ENCODE measurements around the gene STPG1.

The STPG1 gene

DNA sequence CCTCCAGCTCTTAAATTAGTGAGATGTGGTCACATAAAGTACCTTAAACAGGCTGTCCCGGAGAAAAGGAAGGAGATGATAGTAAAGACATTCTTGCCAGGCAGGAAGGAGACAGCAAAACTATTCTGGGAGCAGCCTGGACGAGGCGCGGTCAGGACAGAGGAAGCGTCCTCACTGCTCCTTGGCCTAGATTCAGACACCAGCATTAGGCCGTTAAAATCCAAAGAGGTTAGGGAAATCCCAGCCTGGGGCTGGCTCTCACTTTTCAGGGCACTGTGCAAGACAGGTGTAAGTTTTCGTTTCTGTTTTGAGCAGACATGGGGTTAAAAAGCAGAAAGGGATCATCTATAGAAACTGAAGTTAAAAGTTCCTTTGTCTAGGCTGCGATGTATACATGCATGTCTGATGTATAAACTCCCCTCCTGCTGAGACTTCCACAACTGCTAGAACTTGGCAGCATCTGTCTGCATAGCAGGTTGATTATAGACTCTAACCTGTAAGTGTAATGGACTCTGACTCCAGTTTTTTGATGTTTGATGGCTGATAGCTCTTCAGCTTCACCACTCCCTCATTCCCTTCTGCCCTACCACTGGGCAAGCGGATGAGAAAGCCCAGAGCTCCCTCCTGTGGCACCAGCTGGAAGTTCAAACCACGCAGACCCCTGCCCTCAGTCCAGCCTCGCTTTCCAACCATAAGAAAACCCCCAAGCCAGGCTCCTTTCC, 21.5 kb downstream of the STPG1 start:
- peaks cover 0 to 15% of the 10 kb centered on the region in 2 donors for H3K27me3 ChIP-seq
- TF ChIP-seq, protein P1, sequence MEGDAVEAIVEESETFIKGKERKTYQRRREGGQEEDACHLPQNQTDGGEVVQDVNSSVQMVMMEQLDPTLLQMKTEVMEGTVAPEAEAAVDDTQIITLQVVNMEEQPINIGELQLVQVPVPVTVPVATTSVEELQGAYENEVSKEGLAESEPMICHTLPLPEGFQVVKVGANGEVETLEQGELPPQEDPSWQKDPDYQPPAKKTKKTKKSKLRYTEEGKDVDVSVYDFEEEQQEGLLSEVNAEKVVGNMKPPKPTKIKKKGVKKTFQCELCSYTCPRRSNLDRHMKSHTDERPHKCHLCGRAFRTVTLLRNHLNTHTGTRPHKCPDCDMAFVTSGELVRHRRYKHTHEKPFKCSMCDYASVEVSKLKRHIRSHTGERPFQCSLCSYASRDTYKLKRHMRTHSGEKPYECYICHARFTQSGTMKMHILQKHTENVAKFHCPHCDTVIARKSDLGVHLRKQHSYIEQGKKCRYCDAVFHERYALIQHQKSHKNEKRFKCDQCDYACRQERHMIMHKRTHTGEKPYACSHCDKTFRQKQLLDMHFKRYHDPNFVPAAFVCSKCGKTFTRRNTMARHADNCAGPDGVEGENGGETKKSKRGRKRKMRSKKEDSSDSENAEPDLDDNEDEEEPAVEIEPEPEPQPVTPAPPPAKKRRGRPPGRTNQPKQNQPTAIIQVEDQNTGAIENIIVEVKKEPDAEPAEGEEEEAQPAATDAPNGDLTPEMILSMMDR (IDR thresholded peaks at IDR 0.05): peak; percentile 50 to 55
- peak overlapping the region; percentile 42 to 53 for H3K27ac ChIP-seq
- DNase-seq: peak; percentile 37 to 75
- intact Hi-C loops (cut with DNase I; ENCODE audit: low total_unique reads): loop anchor here (2.0 kb wide), 1 partner anchor 193 kb away; no protein-coding TSS in a partner anchor
- no peak overlapping the region for H3K4me3 ChIP-seq
- no peaks in the 10 kb centered on the region for H3K9me3 ChIP-seq
- H3K4me1 ChIP-seq: peaks cover 0 to 4% (median 0%) of the 10 kb centered on the region in 4 donors
- no peaks in the 10 kb centered on the region for H3K36me3 ChIP-seq

DNA sequence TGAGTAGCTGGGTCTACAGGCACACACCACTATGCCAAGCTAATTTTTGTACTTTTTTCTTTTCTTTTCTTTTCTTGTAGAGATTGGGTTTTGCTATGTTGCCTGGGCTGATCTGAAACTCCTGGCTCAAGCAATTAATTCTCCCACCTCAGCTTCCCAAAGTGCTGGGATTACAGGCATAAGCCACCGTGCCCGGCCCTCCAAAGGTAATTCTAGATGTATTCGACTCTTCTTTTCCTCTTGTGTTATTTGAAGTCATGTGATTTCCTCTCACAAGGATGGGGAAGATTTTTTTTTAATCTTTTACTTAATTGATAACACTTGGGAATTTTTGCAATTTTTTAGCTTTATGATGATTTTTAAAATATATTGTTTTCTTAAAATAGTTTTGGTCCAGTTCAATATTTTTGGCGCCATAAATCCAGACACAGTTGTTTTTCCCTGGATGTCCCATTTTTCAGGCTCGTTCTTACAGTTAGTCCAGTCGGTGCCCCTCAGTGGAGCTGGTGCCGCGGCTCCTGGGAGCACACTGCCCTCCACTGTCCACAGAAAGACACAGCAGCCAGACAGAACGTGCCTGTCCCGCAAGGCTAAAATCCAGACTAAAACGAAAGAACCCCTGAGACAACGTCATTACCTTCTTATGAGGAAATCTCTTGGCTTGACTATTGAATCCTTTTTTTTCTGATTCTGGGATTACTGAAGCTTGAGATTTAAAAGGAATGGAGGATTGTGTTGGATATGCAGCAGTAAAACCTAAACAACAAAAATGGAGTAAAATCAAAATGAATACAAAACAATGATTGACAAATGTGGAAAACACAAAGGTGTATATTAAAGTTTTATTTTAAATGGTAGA, 22.4 kb downstream of the STPG1 start:
- H3K9me3 ChIP-seq: no peaks in the 10 kb centered on the region
- H3K4me3 ChIP-seq: no peak overlapping the region
- H3K4me1 ChIP-seq: peaks cover 0 to 4% (median 0%) of the 10 kb centered on the region in 4 donors
- H3K36me3 ChIP-seq: no peaks in the 10 kb centered on the region
- TF ChIP-seq, protein P1 (IDR thresholded peaks at IDR 0.05): peak; percentile 94 to 96
- intact Hi-C loops (cut with DNase I; ENCODE audit: low total_unique reads): loop anchor here (2.0 kb wide), 1 partner anchor 192 kb away; no protein-coding TSS in a partner anchor
- DNase-seq: peak; percentile 79 to 85
- peak overlapping the region; percentile 42 to 53 for H3K27ac ChIP-seq
- peaks cover 0 to 15% of the 10 kb centered on the region in 2 donors for H3K27me3 ChIP-seq

DNA sequence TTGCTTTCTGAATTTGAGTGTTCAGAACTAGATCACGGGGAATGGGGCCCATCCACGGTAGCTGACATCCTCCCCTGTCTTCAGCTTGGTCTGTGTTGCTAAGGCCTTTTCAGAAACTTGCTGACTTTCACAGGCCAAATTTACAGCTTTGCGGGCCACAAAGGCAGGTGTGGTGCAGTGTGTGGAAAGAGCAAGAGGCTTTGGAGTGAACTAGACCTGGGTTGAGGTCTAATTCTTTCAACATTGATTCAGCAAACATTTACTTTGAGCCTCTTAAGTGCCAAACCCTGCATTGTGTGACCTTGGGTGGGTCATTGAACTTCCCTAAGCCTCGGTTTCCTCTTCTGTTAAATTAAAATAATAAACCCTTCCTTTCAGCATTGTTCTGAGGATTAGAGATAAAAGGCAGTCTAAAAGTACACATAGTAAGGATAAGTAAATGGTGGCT, 24.3 kb downstream of the STPG1 start:
- H3K4me1 ChIP-seq: peaks cover 0 to 4% (median 0%) of the 10 kb centered on the region in 4 donors
- no peak for DNase-seq
- H3K36me3 ChIP-seq: no peaks in the 10 kb centered on the region
- intact Hi-C loops (cut with DNase I; ENCODE audit: low total_unique reads): no loop called here
- H3K27ac ChIP-seq: no peak overlapping the region
- peaks cover 0 to 15% of the 10 kb centered on the region in 2 donors for H3K27me3 ChIP-seq
- no peaks in the 10 kb centered on the region for H3K9me3 ChIP-seq
- no peak overlapping the region for H3K4me3 ChIP-seq
- TF ChIP-seq, protein P1 (IDR thresholded peaks at IDR 0.05): no peak

DNA sequence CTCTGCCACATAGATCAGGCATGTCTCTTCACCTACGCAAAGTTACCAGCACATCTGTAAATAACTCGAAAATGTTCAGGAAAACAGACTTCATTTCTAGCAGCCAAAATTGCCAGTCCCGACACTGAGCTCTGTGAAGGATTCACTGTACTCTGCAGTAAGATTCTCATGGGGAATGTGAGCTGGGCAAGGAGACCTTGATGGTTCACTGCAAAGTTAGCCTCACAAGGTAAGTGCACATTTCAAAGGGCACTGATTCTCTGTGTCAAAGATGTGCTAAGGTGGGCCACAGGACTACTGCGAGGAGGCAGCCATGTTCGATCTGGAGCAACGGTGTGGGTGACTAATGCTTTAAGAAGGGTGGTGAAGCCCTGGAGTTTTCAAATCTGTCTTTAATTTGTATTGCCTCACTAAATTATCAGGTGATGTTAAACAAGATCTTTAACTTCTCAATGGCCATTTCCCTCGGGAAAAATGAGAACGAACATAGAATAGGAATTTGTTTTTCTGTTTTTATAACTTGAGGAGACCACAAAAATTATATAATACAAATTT, 25.2 kb downstream of the STPG1 start:
- H3K4me3 ChIP-seq: no peak overlapping the region
- no peak for DNase-seq
- no peak overlapping the region for H3K27ac ChIP-seq
- H3K27me3 ChIP-seq: peaks cover 0 to 12% of the 10 kb centered on the region in 2 donors
- H3K36me3 ChIP-seq: no peaks in the 10 kb centered on the region
- H3K9me3 ChIP-seq: no peaks in the 10 kb centered on the region
- TF ChIP-seq, protein P1 (IDR thresholded peaks at IDR 0.05): no peak
- H3K4me1 ChIP-seq: peaks cover 0 to 4% (median 0%) of the 10 kb centered on the region in 4 donors
- intact Hi-C loops (cut with DNase I; ENCODE audit: low total_unique reads): no loop called here

- intact Hi-C loops (cut with DNase I; ENCODE audit: low total_unique reads): no loop called here
- TF ChIP-seq, protein P1 (IDR thresholded peaks at IDR 0.05): no peak
- Histone ChIP-seq H3K27me3 (peaks cover 0 to 8% of the 10 kb centered on the region in 2 donors), H3K9me3 (no peaks in the 10 kb centered on the region), H3K4me3 (no peak overlapping the region), H3K4me1 (peaks cover 0 to 4% (median 0%) of the 10 kb centered on the region in 4 donors), H3K27ac (no peak overlapping the region), H3K36me3 (no peaks in the 10 kb centered on the region)
- no peak for DNase-seq
Measured at GRCh38 chr1:24387636-24388175, 25.9 kb downstream of the STPG1 start.

All from tibial artery (tissue), 4 donors.